GM19395 (cell line): Measurements from ENCODE around the gene OR7C1.
"Not testable (repeated sequence)": the region's sequence is repeated elsewhere in the genome, so short reads cannot be mapped to it uniquely, and the experiment has no call there.

Source experiments
- ATAC-seq: cut with Tn5 transposase; IDR thresholded peaks from one replicate; pipeline ENCODE4 v1.9.1; 2021; ENCODE audit warnings: mild to moderate bottlenecking, moderate library complexity; ENCODE audit not compliant: unreplicated experiment

OR7C1 gene

DNA sequence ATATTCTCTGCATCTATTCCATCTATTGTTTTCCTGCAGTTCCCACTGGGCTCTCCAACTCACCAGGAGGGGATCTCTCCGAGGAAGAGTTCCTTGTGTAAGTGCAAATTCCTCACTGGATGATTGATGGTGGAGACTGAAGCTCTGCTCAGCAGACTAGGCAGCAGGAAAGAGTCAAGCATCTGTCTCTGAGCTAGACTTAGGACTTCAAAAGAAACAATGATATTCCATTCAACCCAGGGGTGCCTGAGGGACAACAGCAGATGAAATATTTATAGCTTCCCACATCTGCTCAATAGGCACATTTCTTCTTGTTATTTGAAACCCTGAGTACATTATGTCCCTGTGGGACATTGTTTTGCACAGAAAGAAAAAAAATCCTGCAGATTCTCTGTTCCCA lies at the start of gene OR7C1, which contains the start of gene OR7A5:
TSS of gene OR7C1 (minus strand) at position 175 of the 400 bp plus-strand sequence. CDS start 35,049 bp downstream, outside the sequence.
TSS of gene OR7A5 (minus strand) at position 175 of the 400 bp plus-strand sequence. CDS start 6,944 bp downstream, outside the sequence.
- no peak for ATAC-seq

DNA sequence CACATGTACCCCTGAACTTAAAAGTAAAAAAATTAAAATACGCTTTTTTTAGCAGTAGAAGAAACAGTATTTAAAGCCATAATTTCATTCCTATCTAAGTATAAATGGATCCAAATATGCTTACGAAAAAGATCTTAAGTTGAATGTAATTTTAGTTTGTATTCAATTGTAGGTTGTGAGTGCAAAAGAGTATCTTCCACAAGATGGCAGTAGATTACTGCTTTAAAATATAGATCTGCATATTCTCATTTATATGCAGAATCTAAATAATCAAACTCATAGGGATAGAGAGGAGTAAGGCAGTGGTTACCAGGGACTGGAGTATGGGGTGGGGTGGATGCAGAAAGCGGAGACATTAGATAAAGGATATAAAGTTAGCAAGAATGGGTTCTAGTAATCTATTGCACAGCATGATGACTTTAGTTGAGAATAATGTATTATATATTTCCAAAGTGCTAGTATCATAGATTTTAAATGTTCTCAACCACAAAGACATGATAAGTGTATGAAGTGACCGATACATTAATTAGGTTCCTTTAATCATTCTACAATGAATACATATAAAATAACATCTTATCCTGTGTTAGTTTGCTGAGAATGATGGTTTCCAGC lies 36.7 kb upstream of the OR7C1 start:
- ATAC-seq, result no peak

DNA sequence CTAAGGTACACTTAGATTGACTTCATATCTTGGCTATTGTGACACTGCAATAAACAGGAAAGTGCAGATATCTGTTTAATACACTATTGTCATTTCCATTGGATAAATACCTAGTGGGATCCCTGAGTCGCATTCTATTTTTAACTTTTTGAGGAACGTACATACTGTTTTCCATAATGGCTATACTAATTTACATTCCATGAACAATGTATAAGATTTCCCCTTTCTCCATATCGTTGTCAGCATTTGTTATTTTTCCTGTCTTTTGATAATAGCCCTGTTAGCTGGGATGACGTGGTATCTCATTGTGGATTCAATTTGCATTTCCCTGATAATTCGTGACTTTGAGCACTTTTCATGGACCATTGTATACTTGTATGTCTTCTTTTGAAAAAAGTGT lies 33.5 kb upstream of the OR7C1 start:
- no peak for ATAC-seq

DNA sequence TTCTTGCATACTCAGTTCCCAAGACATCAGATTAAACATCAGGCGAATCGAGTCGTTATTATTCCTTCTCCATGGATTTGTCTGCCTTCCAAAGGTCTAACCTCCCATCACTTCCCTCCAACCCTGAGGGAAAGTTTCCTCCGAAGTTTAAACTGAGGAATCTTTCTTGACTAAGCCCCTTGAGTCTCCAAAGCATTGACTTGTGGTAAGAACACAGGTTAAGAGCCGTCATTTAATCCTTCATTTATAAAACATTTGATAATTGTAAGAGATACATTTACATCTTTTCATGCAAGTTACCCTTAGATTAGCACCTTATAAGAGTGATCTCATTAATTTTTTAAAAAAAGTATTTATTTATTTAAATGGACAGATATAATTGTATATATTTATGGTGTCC lies 13.8 kb upstream of the OR7C1 start, which contains the start of gene OR7A10:
TSS of gene OR7A10 (minus strand) at position 101 of the 400 bp plus-strand sequence. CDS start 7,045 bp downstream, outside the sequence.
- ATAC-seq, result no peak

DNA sequence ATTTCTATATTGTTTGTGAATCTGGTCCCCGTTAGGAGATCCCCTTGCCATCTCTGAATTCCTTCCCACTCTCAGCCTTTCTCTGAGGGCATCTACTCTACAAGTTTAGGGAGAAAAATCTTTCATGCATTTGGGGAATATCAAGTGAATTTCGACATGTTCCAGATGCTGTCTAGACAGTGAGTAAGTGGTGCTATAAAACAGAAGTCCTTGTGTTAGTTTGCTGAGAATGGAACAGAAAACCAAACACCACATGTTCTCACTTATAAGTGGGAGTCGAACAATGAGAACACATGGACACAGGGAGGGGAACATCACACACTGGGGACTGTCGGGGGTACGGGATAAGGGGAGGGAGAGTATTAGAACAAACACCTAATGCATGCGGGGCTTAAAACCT lies 8.6 kb upstream of the OR7C1 start:
- no peak for ATAC-seq

DNA sequence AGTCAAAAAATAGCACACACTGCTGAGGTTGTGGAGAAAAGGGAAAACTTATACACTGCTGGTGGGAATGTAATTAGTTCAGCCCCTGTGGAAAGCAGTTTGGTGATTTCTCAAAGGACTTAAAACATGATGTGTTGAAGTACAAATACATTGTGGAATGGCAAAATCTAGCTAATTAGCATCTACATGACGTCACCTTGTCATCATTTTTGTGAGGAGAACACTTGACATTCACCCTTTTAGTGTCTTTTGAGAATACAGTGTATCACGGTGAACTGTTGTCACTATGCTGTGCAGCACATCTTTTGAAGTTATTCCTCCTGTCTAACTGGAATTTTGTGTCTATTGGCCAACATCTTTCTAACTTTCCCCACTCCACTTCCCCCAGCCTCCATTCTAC lies 8.2 kb upstream of the OR7C1 start:
- ATAC-seq, result no peak

DNA sequence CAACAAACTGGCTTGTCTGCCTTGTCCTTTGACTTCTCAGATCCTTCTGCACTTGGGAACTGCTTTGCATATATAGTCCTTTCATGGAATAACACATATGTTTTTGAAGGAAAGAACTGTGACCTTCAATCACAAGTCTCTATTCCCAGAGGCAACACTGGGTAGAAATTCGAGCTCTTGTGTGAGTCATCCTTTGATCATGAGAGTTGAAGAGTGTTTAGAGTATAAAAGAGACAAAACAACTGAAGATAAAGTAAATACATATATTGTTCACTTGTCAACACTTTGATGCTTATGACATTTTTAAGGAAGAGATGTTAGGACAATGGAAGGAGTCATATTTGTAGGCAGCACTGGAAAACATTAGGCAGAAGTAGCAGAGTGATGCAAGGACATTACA lies 5.2 kb upstream of the OR7C1 start:
- ATAC-seq, result no peak

DNA sequence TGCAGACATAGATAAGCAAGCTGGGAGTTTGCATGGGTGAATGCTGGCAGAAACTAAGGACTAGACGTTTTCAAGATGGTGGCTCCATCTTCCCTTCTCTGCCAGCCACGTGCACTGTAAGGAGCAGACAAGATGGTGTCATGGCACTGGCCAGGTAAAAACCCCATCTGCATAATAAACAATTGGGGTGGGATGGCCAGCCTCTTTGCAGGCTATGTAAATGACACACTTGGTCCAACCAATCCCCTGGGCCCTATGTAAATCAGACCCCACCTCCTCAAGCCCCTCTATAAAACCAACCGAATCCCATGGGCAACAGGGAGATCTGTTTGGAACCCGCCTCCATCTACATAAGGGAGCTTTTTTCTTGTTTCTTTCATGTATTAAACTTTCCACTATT lies 2.4 kb upstream of the OR7C1 start:
- no peak for ATAC-seq

DNA sequence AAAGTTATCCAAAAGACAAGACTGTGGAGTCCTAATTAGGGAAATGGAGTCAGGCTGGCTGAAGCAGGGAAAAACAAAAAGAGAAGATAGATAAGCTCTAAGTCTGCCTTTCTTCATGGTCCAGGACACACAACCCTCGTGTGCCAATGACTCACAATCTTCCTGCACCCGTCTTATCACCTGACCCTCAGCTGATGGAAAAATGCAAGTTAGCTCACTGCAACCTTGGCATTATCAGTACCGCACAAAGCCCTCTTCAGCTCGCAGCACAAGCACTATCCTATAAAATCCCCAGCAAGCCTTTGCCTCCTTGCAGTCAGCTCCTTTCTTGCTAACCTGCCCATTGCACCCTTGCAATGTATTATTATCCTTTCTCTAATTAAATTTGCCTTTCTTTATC lies 4.3 kb downstream of the OR7C1 start:
- no peak for ATAC-seq

DNA sequence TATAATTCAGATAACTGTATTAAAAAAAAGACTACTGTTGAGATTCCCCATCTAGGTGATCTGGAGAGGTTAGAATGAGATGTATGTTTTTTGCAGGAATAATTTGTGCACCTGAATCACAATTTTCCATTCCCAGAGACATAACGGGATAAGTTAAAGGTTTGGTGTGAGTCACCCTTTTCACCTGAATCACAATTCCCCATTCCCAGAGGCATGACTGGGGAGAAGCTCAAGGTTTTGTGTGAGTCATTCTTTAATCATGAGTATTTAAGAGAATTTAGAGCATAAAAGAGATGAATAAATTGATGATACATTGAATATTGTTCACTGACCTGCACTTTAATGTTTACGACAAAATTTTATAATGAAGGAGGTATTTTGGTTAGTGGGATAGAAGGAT lies 9.0 kb downstream of the OR7C1 start:
- no peak for ATAC-seq

DNA sequence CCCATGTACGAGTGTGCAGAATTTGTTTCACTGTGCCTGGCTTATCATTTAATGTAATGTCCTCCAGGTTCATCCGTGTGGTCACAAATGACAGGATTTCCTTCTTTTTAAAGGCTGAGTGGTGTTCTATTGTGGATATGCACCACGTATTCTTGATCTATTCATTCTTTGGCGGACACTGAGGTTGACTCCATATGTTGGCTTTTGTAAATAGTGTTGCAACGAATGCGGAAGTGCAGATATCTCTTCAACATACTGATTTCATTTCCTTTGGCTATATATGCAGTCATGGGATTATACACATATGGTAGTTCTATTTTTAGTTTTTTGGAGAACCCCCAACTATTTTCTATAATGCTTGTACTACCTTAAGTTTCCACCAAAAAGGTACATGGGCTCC lies 13.0 kb downstream of the OR7C1 start:
- ATAC-seq, result no peak

DNA sequence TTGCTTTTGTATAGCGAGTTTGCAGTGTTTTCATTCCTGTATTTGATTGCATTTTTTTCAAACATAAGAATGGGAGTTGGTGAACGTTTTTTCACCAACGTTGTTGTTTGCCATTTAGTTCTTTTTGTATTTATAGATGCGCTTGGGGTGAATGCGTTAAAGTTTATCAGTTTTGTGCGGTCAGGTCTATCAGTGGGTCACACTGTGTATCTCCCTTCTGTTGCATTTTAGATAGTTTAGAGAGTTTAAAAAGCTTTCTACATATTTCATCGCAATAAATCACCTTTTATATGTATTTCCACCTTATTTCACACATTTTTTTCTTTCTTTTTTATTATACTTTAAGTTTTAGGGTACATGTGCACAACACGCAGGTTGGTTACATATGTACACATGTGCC lies 16.4 kb downstream of the OR7C1 start:
- no peak for ATAC-seq

DNA sequence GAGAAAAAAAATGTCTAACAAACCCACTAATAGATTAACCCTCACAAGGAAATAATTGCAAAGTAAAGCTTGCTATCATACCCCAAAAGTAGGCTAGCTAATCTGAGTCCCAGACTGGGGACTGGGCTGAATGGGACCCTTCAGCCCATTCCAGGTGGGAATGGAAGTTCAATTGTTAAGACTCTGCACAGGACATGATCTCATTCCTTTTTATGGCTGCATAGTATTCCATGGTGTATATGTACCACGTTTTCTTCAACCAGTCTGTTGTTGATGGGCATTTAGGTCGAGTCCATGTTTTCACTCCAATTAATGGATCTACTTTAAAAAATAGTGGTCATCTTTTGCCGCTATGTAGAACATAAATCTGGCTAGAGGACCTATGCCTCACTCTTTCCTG lies 17.9 kb downstream of the OR7C1 start:
- ATAC-seq, result no peak

DNA sequence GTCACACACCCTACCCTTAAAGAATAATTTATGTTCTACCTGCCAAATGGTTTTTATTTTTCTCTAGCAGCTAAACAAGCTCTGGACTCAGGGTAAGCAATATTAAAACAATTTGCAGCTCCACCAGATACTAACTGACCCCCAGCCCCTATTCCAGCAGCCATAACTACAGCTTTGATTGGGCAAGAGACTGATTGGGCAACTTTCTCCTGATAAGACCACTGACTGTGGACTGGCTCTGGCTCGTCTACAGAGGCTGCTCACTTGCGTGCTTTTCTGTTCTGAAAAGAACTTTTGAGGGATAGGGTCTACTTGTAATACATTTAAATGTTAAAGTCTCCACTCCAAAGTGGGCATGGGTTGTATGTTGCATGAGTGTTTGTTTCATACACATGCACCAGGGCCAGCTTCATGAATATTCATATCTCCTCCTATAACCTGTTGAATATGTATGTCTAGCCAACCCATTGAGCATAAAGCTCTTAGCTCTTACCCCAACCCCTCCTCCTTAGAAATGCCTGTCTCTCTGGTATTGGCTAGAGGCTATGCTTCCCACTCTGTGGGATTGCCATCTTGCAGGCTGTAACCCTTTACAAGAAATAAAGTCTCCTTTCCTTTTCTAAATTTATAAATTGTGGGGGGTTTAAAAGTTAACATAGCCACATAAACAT lies 19.9 kb downstream of the OR7C1 start:
- ATAC-seq, result no peak

DNA sequence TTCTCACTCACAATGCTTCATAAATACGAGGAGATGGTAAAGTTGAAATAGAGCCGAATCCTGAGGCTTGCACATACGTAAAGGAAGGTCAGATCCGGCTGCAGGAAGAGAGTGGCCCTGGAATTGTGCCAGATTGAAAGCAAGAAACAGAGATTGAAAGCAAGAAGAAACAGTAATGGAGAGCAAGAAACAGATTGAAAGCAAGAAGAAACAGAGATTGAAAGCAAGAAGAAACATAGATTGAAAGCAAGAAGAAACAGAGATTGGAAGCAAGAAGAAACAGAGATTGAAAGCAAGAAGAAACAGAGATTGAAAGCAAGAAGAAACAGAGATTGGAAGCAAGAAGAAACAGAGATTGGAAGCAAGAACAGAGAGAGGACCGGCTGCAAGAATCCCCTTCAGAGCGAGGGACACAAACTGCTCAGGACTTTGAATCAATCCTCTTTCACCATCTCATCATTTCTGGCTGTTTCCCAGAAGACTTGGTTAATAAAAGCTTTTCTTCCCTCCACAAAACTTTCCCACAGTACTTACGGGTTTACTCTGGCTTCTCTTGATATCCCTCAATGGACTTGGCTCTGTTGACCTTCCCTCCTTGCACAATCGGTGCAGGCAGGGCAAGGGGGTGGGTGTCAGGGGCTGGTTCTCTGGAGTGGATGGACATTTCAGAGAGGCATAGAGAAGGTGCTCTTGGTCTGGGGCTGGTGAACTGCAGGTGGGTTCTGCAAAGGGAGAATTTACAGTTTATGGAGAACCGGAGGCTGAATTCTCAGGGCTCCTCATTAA lies 25.5 kb downstream of the OR7C1 start:
- no peak for ATAC-seq

DNA sequence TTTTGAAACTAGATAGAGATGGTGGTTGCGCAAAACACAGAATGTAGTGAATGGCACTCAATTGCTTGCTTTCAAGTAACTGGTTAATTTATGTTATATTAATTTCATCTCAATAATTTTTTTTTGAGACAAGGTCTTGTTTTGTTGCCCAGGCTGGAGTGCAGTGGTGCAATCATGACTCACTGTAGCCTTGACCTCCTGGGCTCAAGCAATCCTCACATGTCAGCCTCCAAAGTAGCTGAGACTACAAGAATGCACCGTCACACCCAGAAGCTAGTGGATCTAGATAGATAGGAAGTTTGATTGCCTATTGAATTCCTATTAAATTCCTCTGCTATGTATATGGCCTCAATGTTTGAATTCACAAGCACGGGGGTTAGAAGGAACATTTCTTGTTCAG lies 30.2 kb downstream of the OR7C1 start:
- no peak for ATAC-seq

DNA sequence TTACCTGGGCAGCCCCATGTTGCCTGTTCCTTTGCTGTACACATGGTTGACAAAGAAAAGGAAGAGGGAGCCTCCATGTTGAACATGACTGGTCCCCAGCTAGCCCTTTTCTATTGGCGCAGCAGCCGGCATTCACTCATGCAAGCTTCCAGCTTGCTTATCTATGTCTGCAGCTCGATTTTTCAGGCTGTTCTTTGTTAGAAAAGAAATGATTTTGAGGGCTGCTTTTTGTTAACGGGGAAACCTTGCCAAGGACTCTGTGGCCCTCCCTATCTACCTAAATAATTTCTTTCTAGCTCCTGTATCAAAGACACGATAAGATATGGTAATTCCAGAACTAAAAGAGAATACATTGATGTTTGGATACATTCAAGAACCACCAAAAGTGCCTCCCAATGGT lies 36.2 kb downstream of the OR7C1 start:
- ATAC-seq, result no peak

DNA sequence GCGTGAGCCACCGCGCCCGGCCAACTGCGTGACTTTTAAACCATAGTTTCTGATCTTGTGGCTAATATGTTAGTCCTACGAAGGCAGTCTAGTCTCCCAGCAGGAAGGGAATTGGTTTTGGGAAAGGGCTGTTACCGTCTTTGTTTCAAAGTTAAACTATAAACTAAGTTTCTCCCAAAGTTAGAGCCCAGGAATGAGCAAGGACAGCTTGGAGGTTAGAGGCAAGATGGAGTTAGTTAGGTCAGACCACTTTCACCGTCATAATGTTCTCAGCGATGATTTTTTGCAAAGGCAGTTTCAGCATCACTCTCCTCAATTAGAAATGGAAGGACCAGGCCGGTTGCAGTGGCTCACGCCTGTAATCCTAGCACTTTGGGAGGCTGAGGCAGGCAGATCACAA lies 39.0 kb downstream of the OR7C1 start:
- no peak for ATAC-seq

DNA sequence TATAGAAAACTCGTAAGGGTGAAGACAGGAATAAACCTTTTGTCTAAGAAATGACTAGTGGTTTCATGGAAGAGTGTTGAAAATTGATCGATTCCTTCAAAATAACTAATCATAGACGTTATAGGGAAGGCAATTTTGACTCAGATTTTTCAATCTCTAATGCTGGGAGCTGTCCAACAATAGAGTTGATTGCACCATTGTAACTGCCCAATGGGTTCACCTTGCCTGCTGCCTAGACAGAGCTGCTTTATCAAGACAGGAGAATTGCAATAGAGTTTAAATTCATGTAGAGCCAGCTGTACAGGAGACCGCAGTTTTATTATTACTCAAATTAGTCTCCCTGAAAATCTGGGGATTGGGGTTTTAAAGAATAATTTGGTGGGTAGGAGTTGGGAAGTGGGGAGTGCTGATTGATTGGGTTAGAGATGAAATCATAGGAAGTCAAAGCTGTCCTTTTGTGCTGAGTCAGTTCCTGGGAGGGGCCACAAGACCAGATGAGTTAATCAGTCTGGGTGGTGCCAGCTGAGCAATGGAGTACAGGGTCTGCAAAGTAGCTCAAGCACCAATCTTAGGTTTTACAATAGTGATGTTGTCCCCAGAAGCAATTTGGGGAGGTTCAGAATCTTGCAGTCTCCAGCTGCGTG lies 39.8 kb downstream of the OR7C1 start:
- no peak for ATAC-seq

DNA sequence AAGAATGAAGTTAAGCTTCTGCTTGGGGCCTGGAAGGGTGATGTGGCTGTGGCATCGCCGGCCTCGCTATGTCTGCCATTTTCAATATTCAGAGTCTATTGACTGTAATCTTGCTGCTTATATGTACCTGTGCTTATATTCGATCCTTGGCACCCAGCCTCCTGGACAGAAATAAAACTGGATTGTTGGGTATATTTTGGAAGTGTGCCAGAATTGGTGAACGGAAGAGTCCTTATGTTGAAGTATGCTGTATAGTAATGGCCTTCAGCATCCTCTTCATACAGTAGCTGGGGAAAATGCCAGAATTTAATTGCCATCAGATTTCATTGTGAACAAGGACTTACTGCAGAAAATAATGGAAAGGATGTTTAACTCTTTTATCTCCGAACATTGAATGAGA lies 42.7 kb downstream of the OR7C1 start:
- not testable (repeated sequence) for ATAC-seq

DNA sequence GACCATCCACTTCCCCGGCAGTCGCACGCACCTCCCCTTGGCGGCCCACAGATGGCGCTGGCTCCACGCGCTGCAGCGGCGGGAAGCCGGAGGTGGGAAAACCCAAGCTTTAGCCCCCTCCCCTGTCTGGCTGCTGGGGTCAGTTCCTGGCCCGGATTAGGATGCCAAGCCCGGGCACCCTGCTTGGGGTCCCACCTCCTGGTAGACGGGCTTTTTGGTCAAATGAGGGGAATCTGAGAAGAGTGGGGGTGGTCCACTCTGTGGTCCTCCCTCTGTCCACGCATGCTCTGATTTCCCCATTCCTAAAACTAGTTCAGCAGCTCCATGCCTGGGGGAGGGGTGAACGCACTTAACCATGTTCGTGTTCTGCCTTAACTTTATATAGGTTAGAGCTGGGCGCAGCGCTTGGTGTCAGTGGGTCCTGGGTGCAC lies 48.5 kb downstream of the OR7C1 start:
- no peak for ATAC-seq
